NCI-H146 (cell line): Measurements from ENCODE around the gene PANK1.
A peak's percentile ranks its signal among the peaks of the same experiment; 100 is the strongest.
"Not testable (repeated sequence)": the region's sequence is repeated elsewhere in the genome, so short reads cannot be mapped to it uniquely, and the experiment has no call there.

Experiments
- DNase-seq: peaks from one replicate; lab custom pipeline; 2025; lab: John Stamatoyannopoulos, UW

Gene PANK1

GRCh38 chr10:89651916-89652573, 7.0 kb upstream of the PANK1 start:
- no peak for DNase-seq

- DNase-seq, result no peak
Observed at GRCh38 chr10:89651205-89651915, 6.3 kb upstream of the PANK1 start.

- DNase-seq, result no peak
Observed at GRCh38 chr10:89649051-89649450, 4.0 kb upstream of the PANK1 start.

GRCh38 chr10:89648074-89648473, 3.0 kb upstream of the PANK1 start:
- no peak for DNase-seq

- no peak for DNase-seq
Observed at GRCh38 chr10:89646889-89647657, 2.0 kb upstream of the PANK1 start.

- no peak for DNase-seq
Observed at GRCh38 chr10:89645742-89646172, 715 bp upstream of the PANK1 start.

GRCh38 chr10:89644691-89644966, 413 bp downstream of the PANK1 start:
- no peak for DNase-seq

GRCh38 chr10:89643812-89644690, 991 bp downstream of the PANK1 start:
- peak; percentile 97 for DNase-seq

- DNase-seq, result no peak
Observed at GRCh38 chr10:89643431-89643811, 1.6 kb downstream of the PANK1 start.

GRCh38 chr10:89642193-89642592, 2.8 kb downstream of the PANK1 start:
- no peak for DNase-seq

- no peak for DNase-seq
Observed at GRCh38 chr10:89640241-89640640, 4.8 kb downstream of the PANK1 start.

GRCh38 chr10:89639326-89639725, 5.7 kb downstream of the PANK1 start:
- no peak for DNase-seq

GRCh38 chr10:89637113-89637512, 7.9 kb downstream of the PANK1 start:
- no peak for DNase-seq

GRCh38 chr10:89634637-89635036, 10.4 kb downstream of the PANK1 start:
- no peak for DNase-seq

GRCh38 chr10:89633484-89633883, 11.6 kb downstream of the PANK1 start:
- DNase-seq, result no peak

GRCh38 chr10:89632824-89633223, 12.2 kb downstream of the PANK1 start:
- no peak for DNase-seq

- DNase-seq, result no peak
Observed at GRCh38 chr10:89627830-89628229, 17.2 kb downstream of the PANK1 start.

- DNase-seq, result no peak
Observed at GRCh38 chr10:89625041-89625765, 19.8 kb downstream of the PANK1 start.

GRCh38 chr10:89624020-89624419, 21.0 kb downstream of the PANK1 start:
- no peak for DNase-seq

GRCh38 chr10:89622151-89622550, 22.9 kb downstream of the PANK1 start:
- no peak for DNase-seq

- DNase-seq, result no peak
Observed at GRCh38 chr10:89621438-89621837, 23.6 kb downstream of the PANK1 start.

- not testable (repeated sequence) for DNase-seq
Observed at GRCh38 chr10:89620296-89620695, 24.7 kb downstream of the PANK1 start.
